Lower leg skin (tissue), 4 donors: ENCODE results near the gene LTK. TPM values are rescaled to one million over a fixed set of nuclear protein-coding genes. Genes with fewer than 3 reads are reported as not detected.

Experiments
- DNase-seq, 2 donors: peaks; one replicate each; pipeline ENCODE4 v3.0.0-alpha.2; 2019; ENCODE audit warnings: low spot score in 2 of 2
- H3K4me3 ChIP-seq: fragments of 200-600 bp; sonication (generic); 2 replicates; pipeline ENCODE4 v1.5.1; 2017; ENCODE audit warnings: mild to moderate bottlenecking, low read depth; ENCODE audit not compliant: poor library complexity, severe bottlenecking
- CTCF ChIP-seq, 3 donors: fragments of 450-650 bp; IDR thresholded peaks; one replicate each; pipeline ENCODE4 v1.5.1; 2016; ENCODE audit warnings: antibody characterized with exemption in 3 of 3, mild to moderate bottlenecking in 3 of 3, moderate library complexity in 2 of 3
- POLR2A ChIP-seq, 2 donors: fragments of 450-650 bp; IDR thresholded peaks; one replicate each; pipeline ENCODE4 v1.6.1; 2016 to 2017; ENCODE audit warnings: antibody characterized with exemption in 2 of 2, mild to moderate bottlenecking in 1 of 2, moderate library complexity in 1 of 2
- WGBS, 2 donors: methylation state at CpG; one replicate each; pipeline ENCODE4 v1.1.5; 2018; 5-methylcytosine and 5-hydroxymethylcytosine counted together
- intact Hi-C: fragments of 100-400 bp; cut with DNase I; formaldehyde crosslinking; loops from one replicate; pipeline ENCODE4 v1.15.0; 2023; ENCODE audit warnings: low total_unique reads
- total RNA-seq, 4 donors: library from RNA; depleted of rRNA; stranded (reverse); fragments of >200 nt; gene quantifications; one replicate each; pipeline ENCODE4 v1.1.0, GENCODE V29; 2016

LTK gene
- total RNA-seq, 4 donors from 2014 or later = 0.46 to 0.54 (median 0.52) TPM; not detected in 1

GRCh38 chr15:41523097-41523496 lies 9.5 kb upstream of the LTK start:
- no peak overlapping the region for H3K4me3 ChIP-seq
- intact Hi-C loops = no loop called here
- 89 to 91% methylated on average over 4 to 5 of the region's 5 CpGs for WGBS, 2 donors
- TF ChIP-seq POLR2A (IDR thresholded peaks at IDR 0.05) = no peak
- no peak for TF ChIP-seq CTCF (IDR thresholded peaks at IDR 0.05)
- no peak for DNase-seq

- TF ChIP-seq POLR2A (IDR thresholded peaks at IDR 0.05) (no peak), CTCF (IDR thresholded peaks at IDR 0.05) (no peak)
- WGBS, 2 donors = 77 to 81% methylated on average over 9 of the region's 9 CpGs
- no peak for DNase-seq
- H3K4me3 ChIP-seq = no peak overlapping the region
- intact Hi-C loops = no loop called here
These were observed 8.0 kb upstream of the LTK start for GRCh38 chr15:41521614-41522013.

- TF ChIP-seq POLR2A (IDR thresholded peaks at IDR 0.05) (no peak), CTCF (IDR thresholded peaks at IDR 0.05) (no peak)
- DNase-seq = no peak
- 91 to 92% methylated on average over 17 of the region's 17 CpGs for WGBS, 2 donors
- intact Hi-C loops = no loop called here
- H3K4me3 ChIP-seq = no peak overlapping the region
These were observed 7.0 kb upstream of the LTK start for GRCh38 chr15:41520636-41521035.

GRCh38 chr15:41517895-41518449 lies 4.3 kb upstream of the LTK start:
- WGBS, 2 donors = 95% methylated on average over 8 of the region's 8 CpGs
- no peak overlapping the region for H3K4me3 ChIP-seq
- intact Hi-C loops = no loop called here
- no peak for DNase-seq
- TF ChIP-seq CTCF (IDR thresholded peaks at IDR 0.05) = no peak
- no peak for TF ChIP-seq POLR2A (IDR thresholded peaks at IDR 0.05)

- peak overlapping the region; percentile 9 for H3K4me3 ChIP-seq
- no peak for DNase-seq
- intact Hi-C loops = no loop called here
- 0 to 3% methylated on average over 38 to 40 of the region's 40 CpGs for WGBS, 2 donors
- TF ChIP-seq CTCF (IDR thresholded peaks at IDR 0.05) (no peak), POLR2A (IDR thresholded peaks at IDR 0.05) (no peak)
These were observed 604 bp downstream of the LTK start for GRCh38 chr15:41512940-41513505.

GRCh38 chr15:41512512-41512939 lies 1.1 kb downstream of the LTK start:
- H3K4me3 ChIP-seq = peak overlapping the region; percentile 9
- intact Hi-C loops = no loop called here
- no peak for TF ChIP-seq POLR2A (IDR thresholded peaks at IDR 0.05)
- TF ChIP-seq CTCF (IDR thresholded peaks at IDR 0.05) = no peak
- no peak for DNase-seq
- 7 to 8% methylated on average over 18 to 33 of the region's 33 CpGs for WGBS, 2 donors
